Fibroblast of the aortic adventitia (primary cell): ENCODE results near the gene EPB41L4A. TPM values are rescaled to one million over a fixed set of nuclear protein-coding genes. Genes with fewer than 3 reads are reported as not detected.

Source experiments
- DNase-seq: peaks from one replicate; pipeline ENCODE4 v3.0.0-alpha.2; 2010; ENCODE audit warnings: low read depth
- H3K4me3 ChIP-seq: 2 replicates; pipeline ENCODE4 v1.5.1; 2011; ENCODE audit warnings: low read depth, mild to moderate bottlenecking, control low read depth, low read length, moderate library complexity
- total RNA-seq: library from RNA; depleted of rRNA; stranded (reverse); fragments of >200 nt; gene quantifications from 2 replicates; pipeline ENCODE4 v1.2.3, GENCODE V29; 2012; ENCODE audit warnings: low replicate concordance
- TF ChIP-seq, protein P1 (sequence below): IDR thresholded peaks from 2 replicates; pipeline ENCODE4 v1.5.1; 2011; ENCODE audit warnings: mild to moderate bottlenecking, low read length, control low read depth, inconsistent platforms; ENCODE audit not compliant: insufficient read depth

The EPB41L4A gene
- total RNA-seq, 1 donor, result 0.54 TPM

DNA sequence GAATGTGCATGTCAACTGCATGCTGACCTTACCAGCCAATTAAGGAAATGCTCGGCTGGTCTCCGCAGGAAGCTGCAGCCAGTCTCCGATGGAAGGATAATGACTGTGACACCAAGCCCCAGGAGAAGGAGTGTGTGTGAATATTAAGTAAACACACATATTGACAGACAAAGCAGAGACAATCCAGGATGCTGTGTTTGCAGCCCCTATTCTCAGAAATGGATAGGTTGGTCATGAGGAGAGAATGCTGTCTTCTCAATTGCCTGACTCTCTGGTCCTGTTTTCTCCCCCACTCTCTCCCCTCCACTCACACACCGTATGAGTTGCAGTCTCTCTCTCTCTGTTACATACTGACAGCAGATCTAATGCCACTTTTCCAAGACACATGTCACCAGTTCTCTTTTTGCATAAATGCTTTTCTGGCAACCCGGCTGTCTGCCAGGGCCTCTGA, 85.7 kb downstream of the EPB41L4A start:
- no peak overlapping the region for H3K4me3 ChIP-seq
- TF ChIP-seq, protein P1, sequence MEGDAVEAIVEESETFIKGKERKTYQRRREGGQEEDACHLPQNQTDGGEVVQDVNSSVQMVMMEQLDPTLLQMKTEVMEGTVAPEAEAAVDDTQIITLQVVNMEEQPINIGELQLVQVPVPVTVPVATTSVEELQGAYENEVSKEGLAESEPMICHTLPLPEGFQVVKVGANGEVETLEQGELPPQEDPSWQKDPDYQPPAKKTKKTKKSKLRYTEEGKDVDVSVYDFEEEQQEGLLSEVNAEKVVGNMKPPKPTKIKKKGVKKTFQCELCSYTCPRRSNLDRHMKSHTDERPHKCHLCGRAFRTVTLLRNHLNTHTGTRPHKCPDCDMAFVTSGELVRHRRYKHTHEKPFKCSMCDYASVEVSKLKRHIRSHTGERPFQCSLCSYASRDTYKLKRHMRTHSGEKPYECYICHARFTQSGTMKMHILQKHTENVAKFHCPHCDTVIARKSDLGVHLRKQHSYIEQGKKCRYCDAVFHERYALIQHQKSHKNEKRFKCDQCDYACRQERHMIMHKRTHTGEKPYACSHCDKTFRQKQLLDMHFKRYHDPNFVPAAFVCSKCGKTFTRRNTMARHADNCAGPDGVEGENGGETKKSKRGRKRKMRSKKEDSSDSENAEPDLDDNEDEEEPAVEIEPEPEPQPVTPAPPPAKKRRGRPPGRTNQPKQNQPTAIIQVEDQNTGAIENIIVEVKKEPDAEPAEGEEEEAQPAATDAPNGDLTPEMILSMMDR, result no peak
- DNase-seq, result no peak

DNA sequence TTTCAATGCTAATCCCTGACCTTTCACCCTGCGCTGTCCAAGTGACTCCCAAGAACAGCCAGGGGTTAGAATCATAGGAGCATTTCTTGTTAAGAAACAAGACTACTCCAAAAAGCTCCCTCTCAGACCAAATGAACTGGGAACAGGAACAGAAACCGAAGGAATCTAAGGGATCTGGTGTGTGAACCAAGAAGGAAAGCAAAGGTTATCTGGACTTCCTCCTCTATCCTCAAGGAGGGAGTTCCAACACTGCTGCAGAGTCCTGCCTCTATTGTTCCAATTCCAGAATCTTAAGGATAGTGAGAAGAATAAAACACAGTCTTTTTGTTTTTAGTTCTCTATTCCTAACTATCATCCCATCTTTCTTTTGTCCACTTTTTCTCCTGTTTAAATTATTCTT, 87.2 kb downstream of the EPB41L4A start:
- TF ChIP-seq, protein P1, result no peak
- DNase-seq, result no peak
- no peak overlapping the region for H3K4me3 ChIP-seq

DNA sequence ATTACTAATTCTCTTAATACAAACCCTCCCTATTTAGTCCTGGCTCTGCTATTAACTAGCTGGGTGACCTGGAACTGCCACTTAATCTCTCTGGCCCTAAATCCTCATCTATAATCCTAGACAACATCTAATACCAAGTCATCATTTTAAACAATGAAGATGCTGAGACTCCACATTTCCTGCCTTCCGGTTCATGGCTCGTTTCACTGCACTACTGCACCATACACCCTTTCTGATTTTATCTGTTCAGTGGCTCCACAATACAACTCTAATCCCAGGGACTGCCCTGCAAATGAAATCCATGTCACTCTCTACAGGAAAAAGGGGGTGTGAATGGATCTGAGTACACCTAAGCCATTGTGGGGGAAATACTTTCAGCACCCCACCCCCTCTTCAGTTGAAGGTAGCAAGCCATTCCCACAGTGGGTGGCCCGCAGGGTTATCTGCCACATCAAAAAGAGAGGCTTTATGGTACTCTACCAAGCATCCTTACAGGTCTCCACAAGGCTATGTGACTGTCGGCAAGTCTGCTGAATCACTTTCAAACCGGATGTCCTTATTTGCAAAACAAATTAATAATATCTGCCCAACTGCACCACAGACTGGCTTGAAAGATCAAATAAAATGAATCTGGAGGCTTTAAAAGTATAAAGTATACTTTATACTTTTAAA, 89.5 kb downstream of the EPB41L4A start:
- H3K4me3 ChIP-seq, result no peak overlapping the region
- TF ChIP-seq, protein P1, result no peak
- DNase-seq, result no peak

DNA sequence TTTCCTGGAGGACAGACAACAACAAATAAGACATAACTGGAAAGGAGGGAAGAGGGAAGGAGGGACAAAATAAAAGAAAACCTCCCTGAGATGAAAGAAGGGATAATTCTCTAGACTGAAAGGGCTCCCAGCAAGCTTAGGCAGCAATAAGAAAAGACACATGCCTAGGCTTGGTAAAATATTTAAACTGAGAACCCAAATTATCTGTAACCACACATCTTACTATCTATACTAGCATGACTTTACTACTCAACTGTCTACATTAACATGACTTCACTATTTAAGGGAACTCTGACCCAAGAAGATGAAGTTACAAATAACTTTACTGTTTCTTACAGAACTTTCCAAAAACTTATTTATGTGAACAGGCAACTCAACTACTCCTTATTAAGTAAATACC, 95.9 kb downstream of the EPB41L4A start:
- no peak for DNase-seq
- TF ChIP-seq, protein P1, result no peak
- no peak overlapping the region for H3K4me3 ChIP-seq

DNA sequence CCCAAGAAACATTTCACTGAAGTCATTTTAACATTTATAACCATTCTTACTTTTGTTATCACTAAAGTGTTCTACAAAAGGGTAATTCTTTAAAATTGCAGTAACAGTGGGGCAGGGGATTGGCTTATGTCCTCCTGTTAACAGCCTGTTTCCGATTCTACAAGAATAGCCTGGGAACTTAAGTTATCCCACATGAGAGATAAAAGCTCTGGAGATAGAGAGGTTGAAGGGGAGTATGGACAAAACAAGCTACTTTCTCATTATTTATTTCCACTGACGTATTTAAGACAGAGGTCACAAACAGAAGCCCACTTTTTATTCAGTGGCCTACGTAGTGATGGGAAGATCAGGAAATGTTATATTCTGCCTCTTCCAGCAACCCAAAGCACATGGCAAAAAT, 98.7 kb downstream of the EPB41L4A start:
- no peak for DNase-seq
- TF ChIP-seq, protein P1, result no peak
- no peak overlapping the region for H3K4me3 ChIP-seq

DNA sequence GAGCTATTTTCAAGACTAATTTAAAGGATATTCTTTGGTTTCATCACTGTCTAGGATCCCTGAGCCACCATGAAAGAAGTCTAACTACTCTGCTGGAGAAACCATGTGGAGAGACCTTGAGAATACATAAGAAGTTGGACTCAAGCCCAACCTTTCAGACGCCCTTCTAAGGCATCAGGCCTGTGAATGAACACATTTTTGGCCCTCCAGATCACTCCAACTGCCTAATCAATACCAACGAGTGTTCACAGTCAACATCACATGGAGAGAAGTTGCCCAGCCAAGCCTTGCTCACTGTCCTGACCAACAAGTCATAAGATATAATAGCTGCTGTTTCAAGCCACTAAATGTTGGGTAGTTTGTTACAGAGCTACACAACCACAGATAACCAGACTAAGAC, 100.7 kb downstream of the EPB41L4A start:
- TF ChIP-seq, protein P1, result no peak
- H3K4me3 ChIP-seq, result no peak overlapping the region
- DNase-seq, result no peak

DNA sequence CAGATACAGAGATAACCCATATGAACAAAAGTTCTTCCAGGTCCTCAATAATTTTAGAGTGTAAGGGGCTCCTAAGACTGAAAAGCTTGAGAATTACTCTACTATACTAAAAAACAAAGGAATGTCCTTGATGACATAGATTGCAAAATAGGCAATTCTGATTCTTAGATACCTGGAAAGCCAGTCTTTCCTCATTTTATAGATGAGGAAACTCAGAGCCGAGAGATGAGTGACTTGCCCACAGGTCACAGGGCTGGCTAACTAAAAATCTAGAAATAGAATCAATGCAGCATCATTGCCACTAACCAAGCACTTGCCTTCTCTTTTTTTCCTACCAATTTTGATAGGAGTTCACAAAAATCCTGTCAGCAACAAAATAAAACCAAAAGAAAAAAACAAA, 101.2 kb downstream of the EPB41L4A start:
- TF ChIP-seq, protein P1, result no peak

More for the DNA sequence above, 101.2 kb downstream of the EPB41L4A start:
- DNase-seq, result no peak
- no peak overlapping the region for H3K4me3 ChIP-seq
